Measurements from ENCODE around the gene SLC4A8.

DNA sequence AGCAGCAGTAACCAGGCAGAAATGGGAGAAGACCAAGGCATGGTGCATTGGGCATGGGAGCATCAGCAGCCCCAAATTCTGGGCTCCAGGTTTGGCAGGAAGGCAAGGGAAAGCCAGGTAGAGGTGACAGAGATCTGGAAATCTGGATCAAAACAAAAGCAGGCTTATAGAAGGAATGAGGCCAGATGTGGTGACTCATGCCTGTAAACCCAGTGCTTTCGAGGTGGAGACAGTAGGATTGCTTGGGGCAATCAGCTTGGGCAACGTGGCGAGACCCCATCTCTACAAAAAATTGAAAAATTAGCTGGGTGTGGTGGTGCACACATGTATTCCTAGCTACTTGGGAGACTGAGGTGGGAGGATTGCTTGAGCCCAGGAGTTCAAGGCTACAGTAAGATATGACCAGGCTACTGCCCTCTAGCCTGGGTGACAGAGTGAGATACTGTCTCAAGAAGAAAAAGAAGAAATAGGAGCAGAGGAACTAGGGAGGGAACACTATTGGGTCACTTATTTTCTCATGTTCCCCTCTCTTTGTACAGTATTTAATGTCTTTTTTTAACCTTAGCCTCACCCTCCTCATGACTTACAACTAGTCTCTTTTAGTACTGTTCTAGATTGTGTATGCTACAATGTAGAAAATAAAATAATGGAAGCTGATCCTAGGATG, 25.1 kb downstream of the SLC4A8 start:
- TF ChIP-seq CTCF (IDR thresholded peaks at IDR 0.05) (no peak), POLR2AphosphoS5 (IDR thresholded peaks at IDR 0.05; ENCODE audit: insufficient read depth in 1 of 2, low read depth in 1 of 2) (no peak), POLR2A (IDR thresholded peaks at IDR 0.05) (no peak)
